PC-9 (cell line): ENCODE data around the gene MAGEA1.

Experiments used
- EZH2 ChIP-seq: fragments of 200-600 bp; sonication (generic); IDR thresholded peaks from 2 replicates; pipeline ENCODE4 v1.8.0; 2017; ENCODE audit warnings: antibody characterized with exemption, low read depth
- TF ChIP-seq, protein P1 (sequence below): fragments of 200-600 bp; sonication (generic); conservative IDR thresholded peaks from 2 replicates; pipeline ENCODE4 v1.6.1; 2017; ENCODE audit warnings: mixed run types, antibody characterized with exemption, mild to moderate bottlenecking, moderate library complexity

DNA sequence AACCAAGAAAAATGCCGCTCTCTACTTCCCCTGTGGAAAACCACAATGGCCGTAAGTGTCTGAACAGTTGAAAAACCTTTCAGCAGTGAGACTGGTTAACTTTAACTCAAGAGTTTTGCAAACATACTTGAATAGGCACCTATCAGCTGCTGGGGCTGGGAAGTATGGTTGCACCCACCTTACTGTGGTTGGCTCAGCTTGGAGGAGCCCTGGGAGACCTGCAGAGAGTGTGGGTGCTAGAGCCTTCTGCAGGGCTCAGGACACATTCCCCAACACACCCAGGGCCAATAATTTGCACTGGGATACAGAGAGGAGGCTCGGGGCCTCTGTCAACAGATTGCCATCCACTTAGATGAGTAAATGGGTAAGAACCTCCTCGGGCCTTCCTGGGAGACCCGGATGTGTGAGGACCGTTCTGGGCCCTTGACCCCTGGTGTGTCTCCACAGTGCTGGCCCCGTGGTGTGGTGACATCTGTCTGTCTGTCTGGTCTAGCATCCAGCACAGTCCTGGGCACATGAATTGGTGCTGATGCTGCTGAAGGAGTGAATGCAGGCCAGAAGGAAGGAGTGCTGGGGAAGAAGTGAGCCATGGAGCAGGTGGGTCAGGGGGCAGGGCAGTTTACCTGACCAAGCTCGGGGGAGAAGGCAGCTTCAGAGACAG, 46.5 kb downstream of the MAGEA1 start:
- TF ChIP-seq, protein P1, sequence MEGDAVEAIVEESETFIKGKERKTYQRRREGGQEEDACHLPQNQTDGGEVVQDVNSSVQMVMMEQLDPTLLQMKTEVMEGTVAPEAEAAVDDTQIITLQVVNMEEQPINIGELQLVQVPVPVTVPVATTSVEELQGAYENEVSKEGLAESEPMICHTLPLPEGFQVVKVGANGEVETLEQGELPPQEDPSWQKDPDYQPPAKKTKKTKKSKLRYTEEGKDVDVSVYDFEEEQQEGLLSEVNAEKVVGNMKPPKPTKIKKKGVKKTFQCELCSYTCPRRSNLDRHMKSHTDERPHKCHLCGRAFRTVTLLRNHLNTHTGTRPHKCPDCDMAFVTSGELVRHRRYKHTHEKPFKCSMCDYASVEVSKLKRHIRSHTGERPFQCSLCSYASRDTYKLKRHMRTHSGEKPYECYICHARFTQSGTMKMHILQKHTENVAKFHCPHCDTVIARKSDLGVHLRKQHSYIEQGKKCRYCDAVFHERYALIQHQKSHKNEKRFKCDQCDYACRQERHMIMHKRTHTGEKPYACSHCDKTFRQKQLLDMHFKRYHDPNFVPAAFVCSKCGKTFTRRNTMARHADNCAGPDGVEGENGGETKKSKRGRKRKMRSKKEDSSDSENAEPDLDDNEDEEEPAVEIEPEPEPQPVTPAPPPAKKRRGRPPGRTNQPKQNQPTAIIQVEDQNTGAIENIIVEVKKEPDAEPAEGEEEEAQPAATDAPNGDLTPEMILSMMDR: no peak
- TF ChIP-seq EZH2: no peak
